NCI-H2196 treated with DMSO at 0.1 percent for 48 hours (cell line): Measurements from ENCODE around the gene SLC24A3.

ENCODE experiments used
- DNase-seq: peaks from one replicate; lab custom pipeline; 2025; ENCODE audit not compliant: unreplicated experiment; lab: John Stamatoyannopoulos, UW

The SLC24A3 gene

DNA sequence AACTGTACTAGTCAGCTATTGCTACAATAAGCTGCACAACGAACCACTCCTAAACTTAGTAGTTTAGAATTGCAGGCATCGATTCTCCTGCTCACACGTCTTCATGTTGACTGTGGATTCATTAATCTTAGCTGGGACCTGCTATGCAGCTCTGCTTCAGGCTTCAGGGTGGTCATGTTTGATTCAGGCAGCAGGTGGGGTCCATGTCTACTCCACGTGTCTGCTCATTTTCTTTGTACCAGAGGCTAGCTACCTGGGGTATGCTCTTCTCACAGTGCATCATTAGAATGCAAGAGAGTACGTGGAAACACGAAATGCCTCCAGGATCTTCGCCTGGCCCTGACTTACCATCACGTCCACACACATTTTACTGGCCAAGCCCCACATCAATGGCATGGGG lies 481.1 kb downstream of the SLC24A3 start:
- DNase-seq, result no peak

DNA sequence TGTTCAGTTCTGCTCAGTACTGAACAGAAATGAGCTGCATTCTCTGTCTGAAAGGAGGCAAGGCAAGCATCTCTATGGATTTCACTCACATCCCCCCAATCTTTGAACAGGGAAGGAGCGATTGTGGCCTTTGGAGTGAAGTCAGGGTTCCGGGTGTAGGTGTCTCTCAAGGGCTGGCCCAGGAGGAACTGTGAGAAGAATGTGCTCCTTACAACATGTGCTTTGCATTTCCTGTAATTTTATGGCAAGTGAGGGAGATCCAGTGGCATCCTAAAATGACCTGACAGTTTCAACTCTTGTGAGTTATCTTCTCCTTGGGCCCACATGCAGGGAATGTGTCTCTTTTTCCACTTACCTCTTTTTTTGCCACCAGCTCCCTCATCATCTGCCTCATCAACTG lies 482.6 kb downstream of the SLC24A3 start:
- DNase-seq, result no peak

DNA sequence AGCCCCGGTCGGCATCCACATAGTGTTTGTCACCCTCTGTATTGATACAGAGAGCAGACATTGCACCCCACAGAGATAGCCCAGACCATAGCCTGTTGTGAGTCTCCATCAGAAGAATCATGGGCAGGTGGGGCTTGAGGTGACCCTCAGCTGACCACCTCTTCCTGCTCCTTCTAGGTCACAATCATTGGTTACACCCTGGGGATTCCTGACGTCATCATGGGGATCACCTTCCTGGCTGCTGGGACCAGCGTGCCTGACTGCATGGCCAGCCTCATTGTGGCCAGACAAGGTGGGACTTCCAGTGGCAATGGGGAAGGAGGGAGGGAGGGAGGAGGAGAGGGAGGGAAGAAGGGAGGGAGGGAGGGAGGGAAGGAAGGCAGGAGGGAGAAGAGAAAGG lies 484.2 kb downstream of the SLC24A3 start:
- no peak for DNase-seq

DNA sequence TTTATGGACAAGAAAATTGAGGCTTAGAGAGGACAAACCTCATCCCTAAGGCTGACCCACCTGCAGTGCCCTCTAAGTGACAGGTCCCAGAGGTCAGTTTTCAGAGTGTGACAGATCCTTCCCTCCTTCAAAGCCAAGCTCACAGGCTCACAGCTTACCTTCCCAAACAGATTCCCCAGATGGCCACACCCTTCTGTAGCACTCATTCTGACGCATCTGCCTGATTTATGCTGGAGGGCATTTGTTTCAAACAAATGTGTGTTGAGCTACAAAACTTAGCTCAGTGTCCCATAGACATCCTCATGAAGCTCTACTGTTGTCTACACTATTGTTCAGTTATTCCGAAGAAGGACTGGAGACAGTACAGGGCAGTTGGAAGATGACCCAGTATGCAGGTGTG lies 485.0 kb downstream of the SLC24A3 start:
- no peak for DNase-seq

DNA sequence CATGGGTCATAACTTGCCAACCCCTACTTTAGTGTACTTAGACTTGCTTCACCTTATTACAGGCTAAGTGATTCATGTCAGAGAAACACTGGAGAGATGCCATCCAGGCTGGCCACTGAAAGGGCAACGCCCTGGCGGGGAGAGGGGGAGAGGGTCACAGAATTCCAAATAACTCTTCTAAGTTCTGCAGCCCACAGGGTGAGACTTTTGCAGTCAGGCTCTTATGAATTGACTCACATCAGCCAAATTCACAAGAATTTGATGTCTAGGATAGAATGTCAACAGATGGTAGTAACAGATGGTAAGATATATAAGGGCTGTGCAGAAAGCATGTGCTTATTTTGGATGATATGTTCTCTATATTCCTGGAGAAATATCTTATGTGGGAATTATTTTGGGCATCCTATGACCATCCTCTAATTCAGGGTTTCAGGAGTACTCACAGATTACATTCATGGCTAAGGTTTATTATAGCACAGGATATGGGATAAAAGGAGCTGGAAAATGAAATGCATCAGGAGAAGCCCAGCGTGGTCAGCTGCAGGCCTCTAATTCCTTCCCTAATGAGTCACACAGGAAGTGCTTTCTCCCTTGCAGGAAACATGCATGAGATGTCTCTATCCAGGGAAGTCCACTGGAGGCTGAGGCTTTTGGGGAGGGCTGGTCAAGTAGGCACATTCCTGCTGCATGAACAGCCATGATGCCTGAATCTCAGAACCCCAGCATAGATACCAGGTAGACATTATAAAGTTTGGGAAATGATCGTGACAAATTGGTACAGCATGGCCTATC lies 486.9 kb downstream of the SLC24A3 start:
- no peak for DNase-seq

DNA sequence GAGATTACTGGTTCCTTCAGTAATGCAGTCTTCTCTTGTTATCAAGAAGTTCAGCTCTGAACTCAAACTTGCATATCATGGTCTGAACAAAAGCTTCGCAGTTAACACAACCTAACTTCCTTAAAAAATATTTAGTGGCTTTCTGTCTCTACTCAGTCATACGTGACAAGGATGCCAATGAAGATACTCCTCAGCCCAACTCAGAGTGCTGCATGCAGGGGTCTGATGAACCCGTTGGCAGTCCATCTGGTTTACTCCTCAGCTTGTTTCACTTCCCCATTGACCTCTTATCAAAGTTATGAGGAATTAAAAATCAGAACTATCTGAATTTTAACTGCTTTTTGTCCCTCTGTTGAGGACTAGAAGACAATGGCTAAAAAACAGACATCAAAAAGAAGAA lies 489.0 kb downstream of the SLC24A3 start:
- no peak for DNase-seq

DNA sequence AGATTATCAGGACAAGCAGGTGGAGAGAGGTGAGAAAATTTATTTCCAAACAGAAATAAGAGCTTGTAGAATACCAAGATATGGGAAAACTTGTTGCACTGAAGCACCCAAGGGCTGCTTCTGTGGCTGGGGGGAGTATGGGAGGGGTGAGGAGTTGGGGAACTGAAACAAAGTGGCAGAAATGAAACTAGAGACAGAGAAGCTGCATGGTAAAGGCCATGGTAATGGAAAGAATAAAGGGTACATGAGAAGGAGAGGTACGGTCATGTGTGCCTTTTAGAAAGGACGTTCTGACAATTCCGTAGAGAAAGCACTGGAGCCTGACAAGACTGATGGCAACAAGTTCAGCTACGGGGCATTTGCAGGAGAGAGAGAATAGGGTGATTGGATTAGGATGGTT lies 494.0 kb downstream of the SLC24A3 start:
- no peak for DNase-seq

DNA sequence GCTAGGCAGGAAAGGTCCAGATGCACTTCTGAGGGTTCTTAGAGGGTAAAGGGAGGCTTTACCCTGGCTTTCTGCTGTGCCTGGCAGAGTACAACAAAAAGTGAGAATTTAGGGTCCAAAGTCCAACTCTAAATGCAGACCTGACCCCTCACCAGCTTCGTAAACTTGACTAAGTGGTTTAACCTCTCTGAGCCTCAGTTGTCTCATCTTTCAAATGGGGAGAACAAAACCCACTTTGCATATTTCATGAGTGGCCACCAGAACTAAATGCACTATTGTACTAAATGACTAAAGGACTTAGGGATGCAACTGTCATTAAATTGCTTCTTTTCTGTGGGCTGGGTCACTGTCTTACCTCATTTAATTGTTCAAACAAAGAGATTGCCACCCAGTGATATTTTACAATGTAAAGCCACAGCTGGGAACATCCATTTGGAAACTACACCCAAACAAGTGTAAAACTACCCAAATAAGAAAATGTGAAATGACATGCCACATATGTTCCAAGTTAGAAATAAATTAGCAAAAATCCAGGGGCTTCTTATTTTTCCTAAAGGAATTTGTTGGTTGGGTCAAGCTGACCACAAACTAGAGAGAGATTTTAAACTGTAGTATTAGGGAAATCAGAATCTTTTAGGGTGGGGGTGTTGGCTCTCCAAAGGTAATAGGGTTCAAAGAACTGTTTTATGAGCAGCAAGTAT lies 497.3 kb downstream of the SLC24A3 start:
- no peak for DNase-seq

DNA sequence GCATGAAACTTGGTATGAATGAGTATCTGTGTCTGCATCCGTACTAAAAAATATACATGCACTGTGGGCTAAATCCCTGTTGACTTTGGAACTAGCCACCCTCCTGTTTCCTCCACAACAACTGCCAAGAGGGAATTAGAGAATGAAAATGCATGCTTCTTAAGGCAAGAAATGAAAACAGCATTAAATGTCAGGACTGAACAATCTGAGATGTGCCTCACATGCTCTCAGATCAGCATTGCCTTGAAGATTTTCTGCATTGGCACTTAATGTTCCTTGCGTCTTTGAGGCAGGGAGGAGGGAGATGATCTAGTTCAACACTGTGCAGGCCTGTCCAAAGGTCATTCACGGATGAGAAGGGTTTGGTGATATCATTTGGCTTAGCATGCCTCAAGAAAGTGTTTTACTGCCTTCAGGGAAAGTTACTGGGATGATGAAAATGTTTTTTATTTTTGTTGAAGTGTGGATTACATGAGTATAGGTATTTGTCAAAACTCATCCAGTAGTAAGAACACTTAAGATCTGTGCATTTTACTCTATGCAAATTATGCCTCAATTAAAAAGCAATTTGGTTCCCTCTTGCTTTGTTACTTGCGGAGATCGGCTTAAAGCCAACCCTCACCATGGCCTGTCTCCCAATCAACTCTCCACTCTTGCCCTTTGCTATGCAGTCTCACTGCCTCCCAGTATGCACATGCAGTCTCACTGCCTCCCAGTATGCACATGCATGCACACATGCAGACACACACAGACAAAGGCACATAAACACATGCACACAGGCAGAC lies 498.1 kb downstream of the SLC24A3 start:
- DNase-seq, result no peak

DNA sequence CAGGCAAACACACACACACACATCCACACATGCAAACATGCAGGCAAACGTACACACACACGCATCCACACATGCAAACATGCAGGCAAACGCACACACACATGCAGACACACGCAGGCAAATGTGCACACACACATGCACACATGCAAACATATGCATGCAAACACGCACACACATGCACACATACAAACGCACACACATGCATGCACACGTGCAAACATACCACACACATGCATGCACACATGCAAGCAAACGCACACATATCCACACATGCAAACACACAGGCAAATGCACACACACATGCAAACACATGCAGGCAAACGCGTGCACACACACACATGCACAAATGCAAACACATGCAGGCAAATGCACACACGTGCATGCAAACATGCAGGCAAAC lies 498.7 kb downstream of the SLC24A3 start:
- DNase-seq, result no peak

DNA sequence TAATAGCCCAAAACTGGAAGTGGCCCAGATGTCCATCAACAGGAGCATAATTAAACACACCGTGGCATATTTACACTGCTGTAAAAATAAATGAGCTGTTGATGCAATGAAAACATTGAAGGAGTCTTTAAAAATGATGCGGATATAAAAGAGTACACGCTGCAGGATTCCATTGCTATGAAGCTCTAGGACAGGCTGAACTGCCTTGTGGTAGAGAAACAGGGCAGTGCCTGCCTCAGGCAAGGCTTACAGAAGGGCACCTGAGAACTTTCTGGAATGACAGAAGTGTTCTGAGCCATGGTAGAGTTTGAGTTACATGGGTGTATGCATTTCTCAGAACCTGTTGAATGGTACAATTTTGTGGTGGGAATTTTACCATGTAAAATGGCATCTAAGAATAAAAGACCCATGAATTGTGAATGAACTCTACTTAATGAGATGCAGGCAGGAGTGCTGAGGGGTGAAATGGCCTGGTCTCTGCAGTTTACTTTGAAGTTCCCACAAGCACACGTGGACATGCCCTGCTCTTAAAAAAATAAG lies 500.3 kb downstream of the SLC24A3 start:
- DNase-seq, result no peak

DNA sequence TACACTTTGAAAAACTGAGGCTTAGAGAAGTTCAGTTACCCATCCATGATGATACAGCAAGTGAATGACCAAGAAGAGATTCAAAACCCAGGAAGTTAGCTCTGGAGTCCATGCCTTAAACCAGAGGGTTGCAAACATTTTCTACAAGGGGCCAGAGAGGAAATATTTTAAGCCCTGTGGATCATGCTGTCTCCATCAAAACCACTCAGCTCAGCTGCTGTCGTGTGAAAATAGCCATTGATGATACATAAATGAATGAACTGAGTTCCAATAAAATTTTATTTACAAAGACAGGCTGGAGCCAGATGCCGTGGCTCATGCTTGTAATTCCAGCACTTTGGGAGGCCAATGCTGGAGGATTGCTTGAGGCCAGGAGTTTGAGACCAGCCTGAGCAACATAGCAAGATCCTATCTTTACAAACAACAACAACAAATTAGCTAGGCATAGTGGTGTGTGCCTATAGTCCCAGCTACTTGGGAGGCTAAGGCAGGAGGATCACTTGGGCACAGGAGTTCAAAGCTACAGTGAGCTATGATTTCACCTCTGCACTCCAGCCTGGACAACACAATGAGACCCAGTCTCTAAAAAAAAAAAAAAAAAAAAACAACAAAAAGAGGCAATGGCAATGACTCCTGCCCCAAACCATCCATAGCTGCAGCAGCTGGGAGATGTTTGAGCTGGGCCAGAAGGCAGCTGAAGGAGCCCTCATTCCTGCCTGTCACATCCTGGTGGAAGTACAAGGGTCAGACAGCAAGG lies 501.6 kb downstream of the SLC24A3 start:
- DNase-seq, result no peak

DNA sequence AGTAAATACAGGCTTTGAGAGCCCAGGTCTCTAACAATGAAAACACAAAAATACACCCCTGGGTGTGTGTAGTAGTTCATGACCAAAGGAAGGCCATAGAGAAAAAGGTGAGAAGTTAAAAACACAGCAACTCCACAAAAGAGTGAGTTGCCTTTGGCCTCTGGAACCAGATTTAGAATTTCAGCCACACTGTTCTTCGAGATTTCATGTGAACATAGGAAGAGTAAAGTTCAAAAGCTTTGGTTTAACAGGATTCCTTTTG lies 502.1 kb downstream of the SLC24A3 start:
- DNase-seq, result no peak

DNA sequence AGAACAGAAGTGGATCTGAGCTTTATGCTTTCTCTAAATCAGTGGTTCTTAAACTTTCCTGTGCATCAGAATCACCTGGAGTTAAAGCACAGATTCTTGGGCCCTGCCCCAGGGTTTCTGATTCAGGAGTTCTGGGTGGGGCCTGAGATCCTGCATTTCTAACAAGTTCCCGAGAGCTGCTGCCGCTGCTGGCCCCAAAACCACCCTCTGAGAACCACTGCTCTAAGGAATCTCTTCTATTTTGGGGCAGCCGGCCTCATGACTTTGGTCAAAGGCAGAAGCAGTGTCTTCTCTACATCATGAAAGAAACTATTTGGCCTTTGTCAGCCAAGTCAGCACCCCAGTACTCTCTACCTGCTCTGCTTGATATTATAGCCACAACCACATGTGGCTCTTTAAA lies 503.5 kb downstream of the SLC24A3 start:
- no peak for DNase-seq

DNA sequence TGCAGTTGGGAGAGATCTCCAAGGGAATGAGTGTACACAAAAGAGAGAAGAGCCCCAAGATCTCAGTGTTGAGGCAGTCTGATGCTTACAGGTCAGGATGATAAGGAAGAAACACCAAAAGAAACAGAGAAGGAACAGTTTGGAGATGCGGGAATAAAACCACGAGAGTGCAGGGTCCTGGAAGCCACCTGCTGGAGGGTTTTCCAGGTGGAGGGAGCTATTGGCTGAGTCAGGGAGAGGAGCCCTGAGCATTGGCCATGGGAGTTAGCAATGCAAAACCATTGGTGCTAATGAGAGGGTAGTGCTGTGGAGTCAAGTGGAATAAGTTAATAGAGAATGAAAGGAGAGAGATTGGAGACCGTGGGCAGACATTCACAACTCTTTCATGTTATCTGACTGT lies 506.4 kb downstream of the SLC24A3 start:
- DNase-seq, result no peak

DNA sequence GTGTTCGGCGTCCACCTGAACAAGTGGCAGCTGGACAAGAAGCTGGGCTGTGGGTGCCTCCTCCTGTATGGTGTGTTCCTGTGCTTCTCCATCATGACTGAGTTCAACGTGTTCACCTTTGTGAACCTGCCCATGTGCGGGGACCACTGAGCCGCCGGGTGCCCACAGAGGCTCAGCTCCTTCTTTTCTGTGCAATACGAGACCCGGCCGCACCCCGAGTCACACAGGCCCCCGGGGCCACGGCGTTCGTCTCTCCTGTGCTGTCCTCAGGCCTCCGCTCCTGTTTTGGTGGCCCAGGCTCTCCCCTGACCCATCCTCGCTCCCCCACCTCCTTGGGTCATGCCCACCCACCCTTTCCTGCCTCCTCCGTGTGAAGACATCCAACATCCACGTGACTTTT lies 508.5 kb downstream of the SLC24A3 start:
- no peak for DNase-seq

DNA sequence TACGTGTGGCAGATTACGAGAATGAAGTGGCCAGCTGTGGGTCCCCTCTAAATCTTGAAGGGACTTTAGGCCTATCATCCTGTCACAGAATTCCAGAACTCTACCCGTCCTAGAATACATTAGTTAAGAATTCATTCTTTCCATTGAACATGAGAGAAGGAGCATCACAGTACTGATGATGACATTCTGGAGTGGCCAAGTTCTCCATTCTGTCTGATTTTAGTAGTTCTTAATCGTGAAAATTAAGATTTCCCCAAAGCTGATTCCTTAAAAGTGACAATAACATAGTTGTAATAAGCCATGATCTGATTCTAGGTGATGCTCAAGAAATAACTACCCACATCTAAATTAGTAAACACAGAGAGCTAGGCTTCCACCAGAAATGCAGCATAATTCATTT lies 510.6 kb downstream of the SLC24A3 start:
- no peak for DNase-seq

DNA sequence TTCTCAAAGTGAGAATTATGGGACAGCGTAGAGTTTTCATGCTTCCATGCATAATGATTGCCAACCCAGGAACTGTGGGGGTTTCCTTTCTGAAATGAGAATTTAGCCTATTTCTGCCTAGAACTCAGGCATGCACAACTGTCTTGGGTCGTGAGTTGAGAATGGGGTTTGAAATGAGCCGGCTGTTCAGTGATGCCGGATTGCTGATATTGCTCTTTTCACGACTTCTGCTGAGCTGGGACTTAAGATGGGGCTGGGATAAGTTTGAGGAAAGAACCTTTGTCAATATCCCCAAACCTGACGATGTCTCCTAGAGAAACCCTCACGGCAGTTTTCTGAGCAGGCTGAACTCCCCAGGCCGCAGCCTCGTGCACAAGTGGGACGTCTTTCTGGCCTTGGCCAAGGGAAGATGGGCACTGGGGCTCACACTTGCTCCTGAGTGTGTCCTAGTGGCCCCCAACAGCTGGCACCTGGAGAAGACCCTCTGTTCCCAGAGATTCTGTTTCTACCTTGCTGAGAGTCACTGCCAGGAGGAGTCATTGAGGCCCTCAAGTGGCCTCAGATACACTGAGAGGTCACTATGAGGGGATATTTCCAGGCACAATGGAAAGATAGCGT lies 511.5 kb downstream of the SLC24A3 start:
- no peak for DNase-seq

DNA sequence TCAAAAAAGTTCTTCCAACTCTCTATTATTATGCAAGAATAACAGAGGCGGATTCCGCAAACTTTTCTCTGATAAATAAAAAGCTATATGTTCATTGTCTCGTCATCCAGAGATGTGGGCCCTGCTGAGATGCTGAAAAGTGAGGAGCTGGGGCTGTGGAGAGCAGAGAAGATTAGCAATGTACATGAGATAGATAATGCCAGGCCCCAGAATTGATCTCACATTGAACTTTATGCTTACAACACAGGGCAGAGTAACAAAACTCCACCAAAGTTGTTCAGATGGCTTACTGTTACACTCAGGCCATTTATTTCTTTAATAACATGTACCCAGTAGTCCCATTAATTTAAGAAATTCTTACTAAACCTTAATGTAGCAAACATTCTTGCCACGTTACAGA lies 512.9 kb downstream of the SLC24A3 start:
- no peak for DNase-seq

DNA sequence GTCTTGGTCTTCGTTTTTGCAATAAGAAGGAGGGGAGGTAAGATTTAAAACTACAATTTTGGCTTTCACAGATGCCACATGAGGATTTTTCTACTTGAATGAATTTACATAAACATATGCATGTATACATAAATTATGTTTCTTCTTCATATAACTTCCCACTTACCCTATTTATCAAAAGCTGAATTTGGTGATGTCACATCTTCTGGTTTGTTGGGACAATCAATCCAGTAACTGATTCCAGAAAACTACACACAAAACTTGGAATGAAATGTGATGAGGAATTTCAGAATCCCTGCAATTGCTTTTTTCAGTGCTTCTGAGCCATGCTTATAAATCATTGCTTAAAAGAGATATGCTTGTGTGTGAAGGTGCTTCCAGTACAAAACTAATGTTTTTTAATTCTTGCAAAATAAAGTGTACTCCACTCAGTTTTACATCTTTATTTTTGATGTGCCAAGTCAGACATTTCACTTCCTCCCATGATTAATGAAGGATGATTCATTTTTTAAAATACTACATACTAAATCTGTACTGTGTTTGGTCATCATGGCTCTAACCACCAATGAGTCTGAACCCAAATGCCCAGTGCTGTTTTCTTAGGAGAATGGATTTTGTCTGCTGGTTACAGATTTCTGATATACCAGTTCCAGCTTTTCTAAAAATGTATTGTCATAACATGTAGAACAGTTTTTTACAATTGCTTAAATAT lies 513.5 kb downstream of the SLC24A3 start:
- DNase-seq, result no peak
